Stimulated activated CD4-positive, alpha-beta T cell treated with anti-CD3 and anti-CD28 coated beads, Interleukin-15, amount 100 ng/mL, for 24 hours (primary cell): Measurements from ENCODE around the gene PPIAL4G.
"Not testable (repeated sequence)": the region's sequence is repeated elsewhere in the genome, so short reads cannot be mapped to it uniquely, and the experiment has no call there.

Experiments
- DNase-seq: peaks from one replicate; pipeline ENCODE4 v3.0.0-alpha.2; 2020

PPIAL4G gene

DNA sequence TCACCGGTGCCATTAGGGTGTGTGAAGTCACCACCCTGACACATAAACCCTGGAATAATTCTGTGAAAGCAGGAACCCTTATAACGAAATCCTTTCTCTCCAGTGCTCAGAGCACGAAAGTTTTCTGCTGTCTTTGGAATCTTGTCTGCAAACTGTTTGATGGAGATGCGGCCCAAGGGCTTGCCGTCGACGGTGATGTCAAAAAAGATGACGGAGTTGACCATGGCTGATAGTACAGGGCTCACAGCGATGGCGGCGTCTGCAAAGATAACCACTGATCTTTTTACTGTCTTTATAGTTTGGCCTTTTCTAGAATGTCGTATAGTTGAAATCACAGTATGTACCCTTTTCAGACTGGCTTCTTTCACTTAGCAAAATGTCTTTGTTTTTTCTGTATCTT lies at the start of gene PPIAL4G:
TSS of gene PPIAL4G (minus strand) at position 274 of the 400 bp plus-strand sequence. CDS start at position 224, 50 bp downstream.
- not testable (repeated sequence) for DNase-seq

DNA sequence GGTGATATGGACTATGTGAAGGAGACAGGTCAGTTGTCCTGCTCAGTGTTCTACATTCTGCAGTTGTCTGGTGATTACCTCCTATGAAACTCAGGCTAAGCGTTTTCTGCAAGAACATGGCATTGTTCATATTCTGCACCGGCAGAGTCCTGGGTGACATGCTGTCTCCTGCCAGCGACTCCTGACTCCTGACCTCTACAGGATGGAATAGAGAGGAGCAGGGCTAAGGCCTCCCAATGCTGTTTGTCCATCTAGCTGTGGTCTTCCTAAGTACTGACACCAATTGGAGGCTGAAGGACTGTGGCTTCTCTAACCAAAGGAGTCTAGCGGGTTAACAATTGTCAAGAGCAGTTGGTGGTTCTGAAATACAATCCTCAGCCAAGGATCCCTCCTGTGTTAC lies 49.1 kb upstream of the PPIAL4G start:
- DNase-seq = not testable (repeated sequence)

DNA sequence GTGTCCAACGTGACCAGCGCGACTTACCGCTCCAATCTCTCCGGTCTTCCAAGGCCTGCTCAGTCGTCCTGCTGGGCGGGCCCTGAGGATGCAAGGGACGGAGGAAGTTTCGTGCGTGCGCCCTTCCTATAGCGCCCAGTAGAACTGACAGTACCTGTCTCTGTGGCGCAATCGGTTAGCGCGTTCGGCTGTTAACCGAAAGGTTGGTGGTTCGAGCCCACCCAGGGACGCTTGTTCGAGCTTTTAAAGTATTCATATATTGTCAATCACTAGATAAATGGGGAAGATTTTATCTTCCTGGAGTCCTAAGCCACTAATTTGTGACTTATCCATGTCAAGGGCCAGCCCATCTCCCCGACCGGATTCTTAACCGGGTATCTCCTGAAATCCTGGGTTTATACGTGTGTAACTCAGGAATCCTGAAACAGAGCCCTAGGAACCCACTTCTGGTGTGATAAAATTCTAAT lies 46.0 kb upstream of the PPIAL4G start:
- DNase-seq = peak; percentile 82

DNA sequence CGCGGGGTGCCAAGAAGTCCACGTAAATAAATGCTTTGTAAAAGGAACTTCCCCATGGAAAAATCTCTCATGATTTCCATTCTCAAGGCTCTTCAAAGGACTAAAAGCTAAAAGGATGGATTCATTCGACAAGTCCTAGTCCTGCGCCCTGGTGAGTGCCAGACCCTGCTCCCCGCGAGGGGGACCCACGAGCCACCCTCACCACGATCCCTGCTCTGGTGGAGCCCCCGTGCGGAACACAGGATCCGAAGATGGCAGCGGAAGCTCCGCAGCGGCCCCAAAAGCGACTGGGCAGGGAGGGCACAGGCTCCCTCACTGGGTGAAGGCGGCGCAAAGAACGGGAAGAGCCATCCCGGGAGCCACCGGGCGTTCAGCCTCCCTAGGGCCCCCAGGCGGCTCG lies 45.5 kb upstream of the PPIAL4G start:
- DNase-seq = not testable (repeated sequence)

DNA sequence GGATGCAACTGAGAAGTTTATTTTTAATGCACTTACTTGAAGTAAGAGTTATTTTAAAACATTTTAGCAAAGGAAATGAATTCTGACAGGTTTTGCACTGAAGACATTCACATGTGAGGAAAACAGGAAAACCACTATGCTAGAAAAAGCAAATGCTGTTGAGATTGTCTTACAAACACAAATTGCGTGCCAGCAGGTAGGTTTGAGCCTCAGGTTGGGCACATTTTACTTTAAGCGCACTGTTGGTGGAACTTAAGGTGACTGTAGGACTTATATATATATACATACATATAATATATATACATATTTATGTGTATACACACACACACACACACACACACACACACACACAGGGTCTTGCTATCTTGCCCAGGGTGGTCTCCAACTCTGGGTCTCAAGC lies 43.5 kb upstream of the PPIAL4G start:
- DNase-seq = not testable (repeated sequence)

DNA sequence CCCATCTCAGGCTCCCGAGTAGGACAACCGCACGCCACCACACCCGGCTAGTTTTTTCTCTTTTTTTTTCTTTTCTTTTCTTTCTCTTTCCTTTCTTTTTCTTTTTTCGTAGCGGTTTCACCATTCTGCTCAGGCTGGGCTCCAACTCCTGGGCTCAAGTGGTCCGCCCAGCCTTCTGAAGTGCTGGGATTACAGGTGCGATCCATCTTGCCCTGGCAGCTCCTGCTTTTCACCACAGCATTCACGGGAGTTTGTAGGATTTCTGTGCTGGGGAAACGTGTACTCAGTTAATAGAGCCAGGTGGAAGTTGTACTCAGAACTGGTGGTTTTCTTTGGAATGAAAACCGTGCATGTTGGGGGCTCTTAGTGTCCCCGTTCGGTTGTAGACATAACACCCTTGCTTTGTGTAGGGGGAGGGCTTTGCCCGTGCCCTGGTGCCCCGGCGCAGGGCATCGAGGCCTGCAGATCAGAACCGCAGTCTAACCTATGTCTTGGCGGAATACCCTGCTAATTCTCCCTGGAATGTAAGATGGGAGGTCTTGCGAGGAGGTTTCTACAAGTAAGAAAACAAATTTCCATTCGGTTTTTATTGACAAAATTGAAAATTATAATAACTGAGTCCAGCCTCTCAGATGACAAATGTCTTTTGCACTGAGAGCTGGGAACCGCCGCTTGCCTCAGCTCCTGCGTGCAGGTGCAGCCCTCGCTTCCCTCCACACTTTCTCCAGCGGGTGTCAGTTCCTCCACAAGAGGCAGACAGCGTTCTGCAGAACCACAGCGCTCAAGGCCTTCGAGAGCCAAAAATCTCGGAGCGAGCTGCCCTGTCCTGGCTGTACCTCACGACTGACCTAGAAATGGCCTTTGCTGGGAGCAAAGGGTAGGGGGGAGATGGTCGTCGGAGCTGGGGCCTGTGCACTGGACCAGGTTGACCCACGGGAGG lies 40.4 kb upstream of the PPIAL4G start:
- peak; percentile 10 for DNase-seq

DNA sequence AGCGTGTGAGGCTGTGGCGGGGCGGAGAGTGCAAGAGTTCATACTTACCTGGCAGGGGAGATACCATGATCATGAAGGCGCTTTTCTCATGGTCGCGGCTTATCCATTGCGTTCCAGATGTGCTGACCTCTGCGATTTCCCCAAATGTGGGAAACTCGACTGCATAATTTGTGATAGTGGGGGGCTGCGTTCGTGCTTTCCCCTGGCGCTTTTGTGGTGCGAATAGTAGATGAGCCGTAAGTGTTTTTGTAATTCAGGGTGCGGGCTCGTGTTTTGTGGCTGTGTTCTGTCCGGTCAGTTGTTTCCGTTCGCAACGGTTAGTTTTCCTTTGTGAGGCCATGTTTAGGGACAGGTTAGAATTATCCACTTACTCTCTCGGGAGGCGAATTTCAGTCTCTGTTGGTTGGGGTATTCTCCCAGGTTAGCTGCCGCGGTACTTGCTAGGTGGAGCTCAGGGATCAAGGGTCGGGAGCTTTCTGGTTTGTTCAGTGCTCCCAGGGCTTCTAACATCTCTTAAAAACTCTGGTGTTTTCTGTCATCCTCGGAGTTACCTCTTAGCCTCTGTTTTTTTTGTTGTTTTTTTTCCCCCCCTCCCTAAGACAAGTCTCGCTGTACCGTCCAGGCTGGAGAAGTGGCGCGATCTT lies 39.6 kb upstream of the PPIAL4G start:
- peak; percentile 92 for DNase-seq

DNA sequence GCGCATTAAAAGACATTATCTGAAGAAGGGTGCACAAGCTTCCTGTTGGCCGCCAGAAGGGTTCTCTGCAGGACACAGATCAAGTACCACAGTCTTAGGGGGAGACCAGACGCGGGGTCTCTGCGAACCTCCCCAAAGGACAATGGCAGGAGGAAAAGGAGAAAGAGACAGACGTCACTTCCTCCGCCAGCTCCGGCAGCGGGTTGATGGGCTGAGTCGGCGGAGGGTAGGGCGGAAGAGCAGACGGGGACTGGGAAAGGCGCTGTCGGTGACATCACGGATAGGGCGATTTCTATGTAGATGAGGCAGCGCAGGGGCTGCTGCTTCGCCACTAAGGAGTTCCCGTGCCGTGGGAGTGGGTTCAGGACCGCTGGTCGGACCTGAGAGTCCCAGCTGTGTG lies 39.0 kb upstream of the PPIAL4G start:
- peak; percentile 87 for DNase-seq

DNA sequence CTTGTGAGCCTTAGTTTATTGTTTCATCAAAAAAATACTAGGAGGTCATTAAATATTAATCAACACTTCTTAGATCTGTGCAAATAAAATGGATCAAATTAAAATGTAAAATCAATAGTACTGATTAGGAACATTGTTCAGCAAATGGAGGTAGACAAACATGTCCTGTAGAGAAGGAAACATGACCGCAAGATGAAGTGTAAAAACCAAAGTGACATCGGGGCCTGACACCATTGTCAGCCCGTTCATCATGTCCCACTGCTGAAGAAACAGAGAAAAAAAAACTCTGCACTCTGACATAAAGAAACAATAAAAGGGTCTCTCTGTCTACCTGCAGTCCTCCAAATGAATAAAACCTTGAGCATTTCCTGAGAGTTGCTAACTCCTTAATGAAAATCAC lies 31.2 kb upstream of the PPIAL4G start:
- not testable (repeated sequence) for DNase-seq

DNA sequence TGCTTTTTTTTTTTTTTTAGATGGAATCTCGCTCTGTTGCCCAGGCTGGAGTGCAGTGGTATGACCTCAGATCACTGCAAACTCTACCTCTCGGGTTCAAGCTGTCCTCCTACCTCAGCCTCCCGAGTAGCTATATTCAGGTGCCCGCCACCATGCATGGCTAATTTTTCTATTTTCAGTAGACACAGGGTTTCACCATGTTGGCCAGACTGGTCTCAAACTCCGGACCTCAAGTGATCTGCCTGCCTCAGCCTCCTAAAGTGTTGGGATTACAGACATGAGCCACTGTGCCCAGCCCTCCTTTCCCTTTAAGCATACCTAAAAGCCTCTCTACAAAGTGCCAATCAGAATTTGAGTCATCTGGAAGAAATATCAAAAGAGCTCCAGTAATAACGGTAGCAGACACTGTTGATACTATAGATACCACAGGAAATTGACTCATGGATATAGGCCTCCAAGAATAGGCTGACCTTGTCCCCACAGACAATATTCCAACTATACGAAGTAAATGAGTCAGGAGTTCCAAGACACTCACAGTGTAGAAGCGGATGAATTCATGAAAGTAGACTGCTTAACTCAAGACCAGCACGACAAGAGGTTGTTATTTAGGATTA lies 29.6 kb upstream of the PPIAL4G start:
- DNase-seq = not testable (repeated sequence)

DNA sequence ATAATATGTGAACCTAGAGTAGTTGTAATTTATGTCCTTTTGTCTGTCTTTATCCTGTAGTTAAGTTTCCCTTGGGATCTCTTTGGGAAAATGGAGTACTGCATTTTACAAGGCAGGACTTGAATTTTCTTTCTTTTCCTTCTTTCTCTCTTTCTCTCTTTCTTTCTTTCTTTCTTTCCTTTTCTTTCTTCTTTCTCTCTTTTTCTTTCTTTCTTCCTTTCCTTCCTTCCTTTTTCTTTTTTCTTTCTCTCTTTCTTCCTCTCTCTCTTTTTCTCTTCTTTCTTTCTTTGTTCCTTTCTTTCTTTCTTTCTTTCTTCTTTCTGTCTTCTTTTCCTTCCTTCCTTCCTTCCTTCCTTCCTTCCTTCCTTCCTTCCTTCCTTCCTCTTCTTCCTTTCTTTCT lies 10.8 kb upstream of the PPIAL4G start:
- DNase-seq = not testable (repeated sequence)

DNA sequence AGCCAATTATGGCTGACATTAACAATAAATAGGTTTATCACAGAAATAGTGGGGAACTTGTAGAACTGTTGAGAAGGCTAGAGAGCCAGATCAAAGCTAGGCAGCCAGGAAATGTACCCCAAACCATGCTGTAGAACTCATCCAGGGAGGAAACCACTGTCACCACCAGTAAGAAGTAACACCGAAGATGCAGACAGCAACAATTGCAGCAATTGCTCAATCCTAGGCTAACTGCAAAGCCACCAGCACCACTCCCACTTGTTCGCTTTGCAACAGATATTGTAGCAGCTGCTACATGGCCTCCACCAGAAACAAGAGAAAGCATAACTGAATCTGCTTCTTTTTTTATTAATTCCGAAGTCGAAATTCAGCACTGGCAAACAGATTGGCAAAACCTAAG lies 2.0 kb downstream of the PPIAL4G start:
- DNase-seq = peak; percentile 7

DNA sequence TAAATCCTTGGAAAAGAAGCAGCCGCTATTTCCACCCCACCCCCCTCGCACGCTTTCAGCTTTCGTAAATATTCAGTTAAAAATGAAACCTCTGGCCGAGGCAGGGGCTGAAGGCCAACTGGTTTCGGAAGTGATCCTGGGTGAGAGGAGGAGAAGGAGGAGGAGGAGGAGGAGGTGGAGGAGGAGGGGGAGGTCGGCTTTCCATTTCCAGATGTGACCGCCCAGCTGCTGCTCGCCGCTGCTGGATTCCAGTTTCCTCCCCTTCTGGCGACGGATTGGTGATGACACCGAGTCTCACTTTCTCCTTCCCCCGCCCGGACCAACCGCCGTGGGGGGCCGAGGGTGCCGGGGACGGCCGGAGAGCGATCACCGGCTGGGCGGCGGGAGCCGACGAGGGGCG lies 23.4 kb downstream of the PPIAL4G start:
- not testable (repeated sequence) for DNase-seq

DNA sequence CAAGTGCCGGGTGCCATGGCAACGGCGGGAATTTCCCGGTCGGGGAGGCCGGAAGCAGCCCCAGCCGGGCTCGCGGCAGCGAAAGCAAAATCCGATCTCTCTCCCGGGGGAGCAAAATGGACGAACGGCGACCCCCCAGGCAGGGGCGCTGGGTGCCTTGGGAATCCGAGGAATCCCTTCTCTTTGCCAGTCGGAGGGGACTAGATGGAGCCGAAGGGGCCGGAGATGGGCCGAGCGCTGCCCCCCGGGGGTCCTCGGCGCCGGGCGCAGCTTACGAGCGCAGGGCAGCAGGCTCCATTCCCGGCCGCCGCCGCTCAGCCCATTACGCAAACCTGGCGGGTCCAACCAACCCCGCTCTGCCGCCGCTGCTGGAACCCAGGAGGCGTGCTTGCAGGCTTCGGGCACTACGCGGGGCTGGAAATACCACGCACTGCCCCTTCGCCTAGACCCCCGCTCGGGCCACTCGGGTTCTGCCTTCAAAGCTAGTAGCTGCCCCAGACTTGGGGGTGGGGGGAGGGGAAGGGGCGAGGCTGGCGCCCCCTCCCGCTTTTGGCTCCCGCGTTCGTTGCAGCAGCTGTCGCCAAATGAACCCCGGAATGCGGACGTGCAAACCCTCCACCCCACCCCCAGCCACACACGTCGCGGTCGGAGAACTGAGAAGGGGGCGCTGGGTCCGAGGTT lies 24.1 kb downstream of the PPIAL4G start:
- peak; percentile 64 for DNase-seq

DNA sequence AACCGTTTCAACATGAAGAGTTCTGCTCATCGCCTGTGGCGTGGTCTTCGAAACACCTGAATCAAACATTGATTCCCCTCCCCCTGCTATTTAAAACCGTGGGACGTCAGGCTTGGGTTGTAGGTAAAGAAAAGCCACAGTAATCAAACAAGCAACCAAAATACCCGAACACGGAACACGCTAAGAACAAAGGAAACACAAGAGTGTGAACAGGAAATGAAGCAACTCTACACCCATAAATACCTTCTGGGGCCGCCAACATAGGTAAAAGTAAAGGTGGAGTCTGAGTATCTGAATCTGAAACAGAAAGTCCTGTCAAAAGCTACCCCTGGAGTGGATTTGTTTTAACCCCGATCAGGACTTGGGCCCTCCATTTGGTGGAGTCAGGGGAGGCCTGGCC lies 24.7 kb downstream of the PPIAL4G start:
- DNase-seq = peak; percentile 35

DNA sequence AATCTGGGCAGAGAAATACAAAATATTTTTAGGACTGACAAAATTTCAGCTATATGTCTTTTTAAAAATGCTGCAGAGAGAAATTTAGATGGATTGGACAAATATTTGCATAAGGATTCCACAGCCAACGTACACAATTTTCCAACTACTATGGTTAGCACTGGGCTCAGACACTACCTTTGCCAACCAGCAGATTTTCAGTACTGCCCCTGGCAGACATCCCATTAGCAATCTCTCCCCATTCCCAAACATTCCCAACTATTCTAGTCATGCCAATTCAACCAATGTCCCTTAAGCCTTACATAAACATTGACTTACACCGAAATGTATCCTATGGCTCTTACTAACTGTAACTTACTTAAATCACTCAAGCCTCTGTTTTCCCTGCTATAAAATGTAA lies 30.3 kb downstream of the PPIAL4G start:
- not testable (repeated sequence) for DNase-seq

DNA sequence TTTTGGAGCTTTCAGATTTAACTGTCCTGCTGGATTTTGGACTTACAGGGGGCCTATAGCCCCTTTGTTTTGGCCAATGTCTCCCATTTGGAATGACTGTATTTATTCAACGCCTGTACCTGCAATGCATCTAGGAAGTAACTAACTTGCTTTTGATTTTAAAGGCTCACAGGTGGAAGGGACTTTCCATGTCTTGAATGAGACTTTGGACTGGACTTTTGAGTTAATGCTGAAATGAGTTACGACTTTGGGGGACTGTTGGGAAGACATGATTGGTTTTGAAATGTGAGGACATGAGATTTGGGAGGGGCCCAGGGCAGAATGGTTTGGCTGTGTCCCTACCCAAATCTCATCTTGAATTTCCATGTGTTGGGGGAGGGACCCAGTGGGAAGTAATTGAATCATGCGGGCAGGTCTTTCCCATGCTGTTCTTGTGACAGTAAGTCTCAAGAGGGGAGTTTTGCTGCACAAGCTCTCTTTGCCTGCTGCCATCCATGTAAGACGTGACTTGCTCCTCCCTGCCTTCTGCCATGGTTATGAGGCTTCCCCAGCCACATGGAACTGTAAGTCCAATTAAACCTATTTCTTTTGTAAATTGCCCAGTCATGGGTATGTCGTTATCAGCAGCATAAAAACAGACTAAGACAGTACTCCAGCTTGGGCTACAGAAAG lies 43.3 kb downstream of the PPIAL4G start:
- DNase-seq = not testable (repeated sequence)

DNA sequence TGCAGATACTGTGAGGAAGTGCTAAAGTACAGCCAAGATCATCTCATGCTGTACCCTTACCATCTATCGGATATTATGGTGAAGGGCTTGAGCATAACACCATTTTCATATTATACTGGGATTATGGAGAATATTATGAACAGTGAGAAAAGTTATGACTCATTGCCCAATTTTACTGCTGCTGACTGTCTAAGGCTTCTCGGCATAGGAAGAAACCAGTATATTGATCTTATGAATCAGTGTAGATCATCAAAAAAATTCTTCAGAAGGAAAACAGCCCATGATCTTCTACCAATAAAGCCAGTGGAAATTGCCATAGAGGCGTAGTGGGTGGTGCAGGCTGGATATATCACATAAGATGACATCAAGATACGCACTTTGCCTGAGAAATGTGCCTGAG lies 47.7 kb downstream of the PPIAL4G start:
- DNase-seq = peak; percentile 15

DNA sequence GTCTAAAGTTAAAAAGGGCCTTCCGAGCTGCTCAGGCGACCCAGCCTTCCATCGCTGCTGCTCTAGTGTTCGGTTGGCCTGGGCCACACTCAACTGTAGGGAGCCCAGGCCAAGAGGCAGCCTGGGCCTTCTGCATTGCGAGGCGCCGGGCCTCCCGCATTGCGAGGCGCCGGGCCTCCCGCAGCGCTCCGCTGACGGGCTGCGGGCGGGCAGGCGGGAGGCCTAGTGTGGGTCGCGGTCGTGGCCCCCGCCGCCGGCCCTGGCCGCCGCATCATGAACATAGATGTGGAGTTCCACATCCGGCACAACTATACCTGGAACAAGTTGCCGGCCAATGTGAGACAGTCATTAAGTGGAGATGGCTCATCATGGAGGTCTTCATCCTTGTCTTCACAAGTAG lies 48.3 kb downstream of the PPIAL4G start:
- no peak for DNase-seq

DNA sequence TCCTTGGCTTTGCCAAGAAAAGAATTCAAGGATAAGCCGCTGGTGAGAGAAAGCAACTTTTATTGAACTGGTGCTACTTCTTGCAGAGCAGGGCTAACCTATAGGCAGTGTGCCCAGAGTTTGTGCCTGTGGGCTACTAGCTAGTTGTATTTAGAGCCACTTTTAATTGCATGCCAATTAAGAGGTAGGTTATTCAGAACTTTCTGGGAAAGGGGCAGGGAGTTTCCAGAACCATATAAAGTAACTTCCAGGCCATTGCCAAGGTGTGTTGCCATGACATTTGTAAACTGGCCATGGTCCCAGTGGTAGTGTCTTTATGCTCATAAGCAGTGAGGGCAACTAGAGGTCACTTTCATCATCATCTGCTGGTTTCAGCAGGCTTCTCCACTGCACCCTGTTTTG lies 50.2 kb downstream of the PPIAL4G start:
- DNase-seq = not testable (repeated sequence)
